HG02943 (cell line): Measurements from ENCODE around the gene TRAPPC6A.
"Not testable (repeated sequence)": the region's sequence is repeated elsewhere in the genome, so short reads cannot be mapped to it uniquely, and the experiment has no call there.

Experiments used
- ATAC-seq: cut with Tn5 transposase; IDR thresholded peaks from one replicate; pipeline ENCODE4 v1.9.1; 2021; ENCODE audit warnings: mild to moderate bottlenecking, low read depth, moderate library complexity; ENCODE audit not compliant: unreplicated experiment

Gene TRAPPC6A

DNA sequence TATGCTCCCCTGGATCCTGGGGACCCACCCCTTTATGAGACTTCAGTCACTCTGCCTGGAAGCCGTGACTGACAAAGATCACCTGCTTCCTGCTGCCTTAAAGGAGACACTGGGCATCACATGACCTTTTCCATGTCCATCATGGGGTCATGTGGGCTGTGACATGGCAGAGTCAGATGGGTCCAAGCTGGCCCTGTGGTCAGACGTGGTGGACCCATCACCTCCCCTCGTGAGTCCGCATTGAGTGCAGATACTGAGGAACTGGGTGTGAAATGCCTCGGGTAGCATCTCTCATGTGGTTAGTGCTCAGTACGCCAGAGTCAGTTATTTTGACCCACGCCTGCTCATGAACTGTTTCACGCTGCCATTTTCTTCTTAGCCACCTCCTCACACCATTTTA, 44.4 kb downstream of the TRAPPC6A start:
- ATAC-seq, result no peak

- ATAC-seq, result no peak
Observed at GRCh38 chr19:45130888-45131615, 47.0 kb downstream of the TRAPPC6A start.

DNA sequence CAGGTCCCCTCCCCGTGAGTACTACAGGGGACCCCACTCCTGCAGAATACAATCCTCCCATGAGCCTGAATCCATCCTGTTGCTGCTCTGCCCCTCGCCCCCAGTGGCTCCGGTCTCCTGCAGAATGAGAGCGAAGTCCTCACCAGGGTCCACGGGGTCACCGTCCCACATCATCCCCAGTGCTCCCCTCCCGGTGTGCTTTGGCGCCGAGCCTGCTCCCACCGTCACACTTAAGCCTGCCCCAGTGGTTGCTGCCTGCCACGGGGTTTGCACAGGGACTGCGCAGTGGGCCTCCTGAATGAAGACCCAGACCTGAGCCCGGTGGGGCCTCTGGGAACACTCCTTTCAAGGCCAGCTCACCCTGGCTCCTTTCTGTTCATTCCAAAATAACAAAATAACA, 47.8 kb downstream of the TRAPPC6A start:
- ATAC-seq, result no peak

DNA sequence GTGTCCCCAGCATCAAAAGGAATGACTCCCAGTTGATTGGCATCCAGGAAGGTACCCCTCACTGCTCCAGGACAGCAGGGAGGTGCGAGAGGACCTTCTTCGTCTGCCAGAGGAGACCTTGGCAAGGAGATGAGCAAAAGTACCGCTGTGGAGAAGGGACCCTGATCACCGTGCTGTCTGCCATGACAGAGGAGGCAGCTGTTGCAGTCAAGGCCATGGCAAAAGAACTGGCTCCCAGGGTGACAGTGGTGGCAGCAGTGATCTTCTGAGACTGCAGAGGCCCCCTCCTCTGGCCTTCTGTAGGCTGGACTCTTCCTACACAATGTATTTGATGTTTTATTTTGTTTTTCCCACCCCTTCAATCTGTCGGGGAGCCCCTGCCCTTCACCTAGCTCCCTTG, 49.2 kb downstream of the TRAPPC6A start:
- no peak for ATAC-seq

GRCh38 chr19:45128146-45128545, 49.9 kb downstream of the TRAPPC6A start:
- ATAC-seq, result no peak

DNA sequence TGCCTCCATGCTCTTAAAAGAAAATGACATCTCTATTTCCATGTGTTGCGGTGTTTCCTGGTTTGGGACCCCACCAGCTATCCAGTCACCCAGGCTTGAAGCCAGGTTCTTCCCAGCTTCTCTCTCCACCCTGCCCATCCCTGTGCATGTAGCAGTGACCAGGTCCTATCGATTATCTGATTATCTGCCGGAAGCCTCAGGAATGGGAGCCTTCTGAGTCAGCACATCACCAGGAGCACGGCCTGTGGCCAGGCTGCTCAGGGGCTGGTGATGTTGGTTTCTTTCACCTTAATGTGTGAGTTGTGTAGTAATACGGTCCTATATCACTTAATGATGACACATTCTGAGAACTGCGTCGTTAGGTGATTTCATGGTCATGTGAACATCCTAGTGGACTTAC, 51.4 kb downstream of the TRAPPC6A start:
- no peak for ATAC-seq

- ATAC-seq, result no peak
Observed at GRCh38 chr19:45125975-45126493, 52.0 kb downstream of the TRAPPC6A start.

GRCh38 chr19:45125360-45125759, 52.7 kb downstream of the TRAPPC6A start:
- no peak for ATAC-seq

GRCh38 chr19:45124021-45124420, 54.0 kb downstream of the TRAPPC6A start:
- ATAC-seq, result no peak

- ATAC-seq, result no peak
Observed at GRCh38 chr19:45123440-45123850, 54.6 kb downstream of the TRAPPC6A start.

DNA sequence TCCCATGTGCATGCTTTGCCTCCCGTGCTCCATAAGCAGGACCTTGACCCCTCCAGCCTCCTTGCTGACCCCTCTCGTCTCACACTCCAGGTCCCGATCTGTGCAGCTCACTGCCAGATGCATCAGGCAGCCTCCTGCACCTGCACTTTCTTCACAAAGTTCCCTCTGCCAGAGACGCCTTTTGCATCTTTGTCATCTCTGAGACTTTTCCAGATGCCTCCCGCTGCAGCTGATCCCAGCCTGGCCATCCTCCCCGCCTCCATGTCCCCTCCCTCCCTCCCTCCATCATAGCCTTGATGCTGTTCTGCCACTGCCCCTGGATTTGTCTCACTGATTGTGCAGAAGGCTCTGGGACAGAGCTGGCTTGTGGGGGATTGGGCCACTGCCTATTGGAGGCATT, 55.2 kb downstream of the TRAPPC6A start:
- no peak for ATAC-seq

- ATAC-seq, result no peak
Observed at GRCh38 chr19:45121827-45122345, 56.2 kb downstream of the TRAPPC6A start.

- ATAC-seq, result no peak
Observed at GRCh38 chr19:45119582-45119981, 58.5 kb downstream of the TRAPPC6A start.

- ATAC-seq, result not testable (repeated sequence)
Observed at GRCh38 chr19:45118591-45119355, 59.3 kb downstream of the TRAPPC6A start.

- no peak for ATAC-seq
Observed at GRCh38 chr19:45118106-45118505, 59.9 kb downstream of the TRAPPC6A start.

DNA sequence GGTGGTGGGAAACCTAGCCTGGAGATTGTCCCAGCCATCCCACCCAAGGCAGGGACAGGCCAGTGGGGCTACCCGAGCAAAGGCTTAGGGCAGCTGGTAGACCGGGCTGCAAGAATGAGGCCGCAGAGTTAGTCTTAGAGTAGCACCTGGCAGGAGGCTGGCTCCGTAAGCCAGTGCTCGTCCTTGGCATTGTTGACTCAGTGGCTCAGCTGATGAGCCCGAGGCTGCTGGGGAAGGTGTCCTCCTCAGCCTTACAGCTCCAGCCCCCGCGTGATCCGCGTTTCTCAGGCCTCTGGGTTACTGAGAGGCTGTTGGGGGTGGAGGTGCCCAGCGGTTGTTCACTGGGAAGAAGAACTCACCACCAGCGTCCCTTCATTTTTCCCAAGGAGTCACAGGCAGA, 60.4 kb downstream of the TRAPPC6A start:
- no peak for ATAC-seq

DNA sequence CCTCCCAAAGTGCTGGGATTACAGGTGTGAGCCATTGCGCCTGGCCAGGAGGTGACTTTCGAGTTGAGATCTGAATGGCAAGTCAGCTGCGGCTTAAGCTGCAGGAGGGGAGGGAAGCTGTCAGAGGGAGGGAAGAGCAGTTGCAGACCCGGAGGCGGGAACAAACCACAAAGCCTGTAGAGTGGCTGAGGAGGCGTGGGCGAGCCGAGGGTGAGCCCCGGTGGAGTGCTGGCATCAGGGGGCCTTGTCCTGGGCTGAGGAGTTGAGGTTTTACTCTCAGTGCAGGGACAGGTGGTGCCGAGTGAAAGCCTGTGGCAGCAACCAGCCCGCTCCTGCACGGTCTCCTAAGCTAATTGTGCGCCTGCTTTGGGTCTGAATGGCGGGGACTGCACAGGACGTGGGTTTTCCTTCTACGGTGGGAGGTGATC, 60.9 kb downstream of the TRAPPC6A start:
- ATAC-seq, result no peak

DNA sequence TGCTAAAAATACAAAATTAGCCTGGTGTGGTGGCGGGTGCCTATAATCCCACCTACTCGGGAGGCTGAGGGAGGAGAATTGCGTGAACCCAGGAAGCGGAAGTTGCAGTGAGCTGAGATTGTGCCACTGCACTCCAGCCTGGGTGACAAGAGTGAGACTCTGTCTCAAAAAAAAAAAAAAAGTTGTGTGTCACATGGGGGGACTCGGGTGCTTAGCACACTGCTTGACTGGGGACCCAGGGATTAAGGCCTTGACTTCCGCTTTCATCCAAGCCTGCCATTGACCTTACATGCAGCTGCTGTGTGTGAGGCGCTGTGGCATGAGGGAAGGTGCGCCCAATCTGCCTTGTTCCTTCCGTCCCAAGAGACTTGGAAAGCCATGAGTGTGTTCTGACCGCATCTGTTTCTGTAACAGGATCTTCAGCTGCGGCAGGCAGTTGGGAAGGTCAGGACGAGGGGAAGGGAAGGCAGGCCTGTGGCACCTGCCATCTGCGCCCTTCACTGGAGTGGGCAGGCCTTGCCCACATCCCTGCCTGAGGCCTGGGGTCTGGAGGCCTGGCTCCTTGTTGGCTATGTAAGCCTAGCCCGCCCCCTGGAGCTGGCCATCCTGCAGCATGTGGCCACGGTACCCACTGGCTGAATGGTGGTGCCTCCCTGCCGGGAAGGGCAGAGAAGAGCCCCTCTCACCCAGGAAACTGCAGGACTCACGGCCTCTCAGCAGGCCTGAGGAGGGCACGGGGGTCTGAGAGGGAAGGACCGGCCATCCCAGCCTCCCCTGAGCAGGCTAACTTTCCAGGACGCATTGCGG, 62.0 kb downstream of the TRAPPC6A start:
- no peak for ATAC-seq

DNA sequence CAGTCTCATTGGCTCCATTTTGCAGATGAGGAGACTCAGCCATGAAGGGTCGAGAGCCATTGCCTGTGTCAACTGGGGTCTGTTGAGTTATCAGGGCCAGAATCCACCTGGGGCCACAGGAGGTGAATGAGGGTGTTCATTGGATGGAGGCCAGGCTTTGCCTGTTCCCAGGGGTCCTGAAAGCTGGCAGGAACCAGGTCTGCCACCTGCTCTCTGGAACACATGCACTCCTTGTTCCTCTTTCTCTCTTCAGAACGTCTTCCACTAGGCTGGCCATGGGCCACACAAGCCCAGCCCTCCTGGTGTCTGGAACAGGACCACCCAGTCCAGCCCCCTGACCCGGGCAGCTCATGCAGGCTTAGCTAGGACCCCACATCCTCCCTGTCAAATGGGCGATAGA, 63.9 kb downstream of the TRAPPC6A start:
- ATAC-seq, result no peak

DNA sequence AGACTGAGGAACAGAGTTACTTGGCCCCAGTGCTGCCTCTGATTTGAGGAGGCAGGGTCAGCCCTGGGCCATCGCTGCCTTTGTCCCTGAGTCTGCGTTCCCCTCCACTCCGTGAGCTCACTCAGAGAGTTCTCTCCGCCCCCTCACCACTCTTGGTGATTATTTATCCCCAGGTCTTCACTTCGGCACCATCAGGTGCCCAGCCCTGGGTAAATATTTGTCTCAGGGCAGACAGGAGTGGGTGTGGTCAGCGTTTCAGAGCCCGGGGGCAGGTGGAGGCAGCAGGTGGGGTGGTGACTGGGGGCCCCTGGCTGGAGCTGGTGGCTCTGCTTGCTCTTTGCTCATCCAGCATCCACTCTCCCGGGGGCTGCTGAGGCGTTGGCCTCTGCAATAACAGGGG, 64.4 kb downstream of the TRAPPC6A start:
- ATAC-seq, result no peak
